Measurements from ENCODE around the gene NT5DC3. TPM values are rescaled to one million over a fixed set of nuclear protein-coding genes. Genes with fewer than 3 reads are reported as not detected.
"Not testable (repeated sequence)": the region's sequence is repeated elsewhere in the genome, so short reads cannot be mapped to it uniquely, and the experiment has no call there.

Gene NT5DC3
- total RNA-seq, 3 donors from 2014 or later: 13.7 to 283 (median 18.0) TPM

- ATAC-seq (no peak), DNase-seq (no peak)
- Histone ChIP-seq H3K9me3 (no peaks in the 10 kb centered on the region), H3K4me1 (ENCODE audit: low read depth) (no peaks in the 10 kb centered on the region), H3K36me3 (ENCODE audit: low read depth) (no peaks in the 10 kb centered on the region), H3K4me3 (no peak overlapping the region)
- intact Hi-C loops (cut with DNase I, micrococcal nuclease): no loop called here
- TF ChIP-seq CTCF (IDR thresholded peaks at IDR 0.05): no peak
These were observed 29.2 kb downstream of the NT5DC3 start for GRCh38 chr12:103811791-103812190.

GRCh38 chr12:103810111-103810510 lies 30.9 kb downstream of the NT5DC3 start:
- no peak for TF ChIP-seq CTCF (IDR thresholded peaks at IDR 0.05)
- H3K4me3 ChIP-seq: no peak overlapping the region
- H3K4me1 ChIP-seq (ENCODE audit: low read depth): no peaks in the 10 kb centered on the region
- intact Hi-C loops (cut with DNase I, micrococcal nuclease): no loop called here
- ATAC-seq (no peak), DNase-seq (no peak)
- no peaks in the 10 kb centered on the region for H3K36me3 ChIP-seq (ENCODE audit: low read depth)
- no peaks in the 10 kb centered on the region for H3K9me3 ChIP-seq

GRCh38 chr12:103809639-103810038 lies 31.4 kb downstream of the NT5DC3 start:
- DNase-seq; H3K36me3 ChIP-seq (ENCODE audit: low read depth); H3K4me3 ChIP-seq; H3K9me3 ChIP-seq; ATAC-seq; H3K4me1 ChIP-seq (ENCODE audit: low read depth); intact Hi-C loops (cut with DNase I, micrococcal nuclease): not testable (repeated sequence)

GRCh38 chr12:103809154-103809553 lies 31.9 kb downstream of the NT5DC3 start:
- no peak for TF ChIP-seq CTCF (IDR thresholded peaks at IDR 0.05)
- H3K9me3 ChIP-seq: no peaks in the 10 kb centered on the region
- ATAC-seq: no peak
- no peak for DNase-seq
- no peaks in the 10 kb centered on the region for H3K36me3 ChIP-seq (ENCODE audit: low read depth)
- no peak overlapping the region for H3K4me3 ChIP-seq
- no peaks in the 10 kb centered on the region for H3K4me1 ChIP-seq (ENCODE audit: low read depth)
- intact Hi-C loops (cut with DNase I, micrococcal nuclease): no loop called here

- no peak for TF ChIP-seq CTCF (IDR thresholded peaks at IDR 0.05)
- H3K9me3 ChIP-seq: no peaks in the 10 kb centered on the region
- no peak for ATAC-seq
- no peaks in the 10 kb centered on the region for H3K36me3 ChIP-seq (ENCODE audit: low read depth)
- no peaks in the 10 kb centered on the region for H3K4me1 ChIP-seq (ENCODE audit: low read depth)
- H3K4me3 ChIP-seq: no peak overlapping the region
- DNase-seq: no peak
- intact Hi-C loops (cut with DNase I, micrococcal nuclease): no loop called here
These were observed 32.7 kb downstream of the NT5DC3 start for GRCh38 chr12:103808239-103808880.

- Histone ChIP-seq H3K36me3 (ENCODE audit: low read depth) (no peaks in the 10 kb centered on the region), H3K4me3 (no peak overlapping the region), H3K4me1 (ENCODE audit: low read depth) (no peaks in the 10 kb centered on the region), H3K9me3 (no peaks in the 10 kb centered on the region)
- DNase-seq: no peak
- intact Hi-C loops (cut with DNase I, micrococcal nuclease): no loop called here
- ATAC-seq: no peak
- TF ChIP-seq CTCF (IDR thresholded peaks at IDR 0.05): no peak
These were observed 33.3 kb downstream of the NT5DC3 start for GRCh38 chr12:103807561-103808238.

Measured in mucosa of descending colon (tissue), 3 donors.